VCaP (cell line): ENCODE measurements around the gene AGPAT1.
"Not testable (repeated sequence)": the region's sequence is repeated elsewhere in the genome, so short reads cannot be mapped to it uniquely, and the experiment has no call there.

ENCODE experiments used
- H3K27ac ChIP-seq: fragments of 450-650 bp; 2 replicates; pipeline ENCODE4 v1.5.1; 2017
- CTCF ChIP-seq: fragments of 450-650 bp; conservative IDR thresholded peaks from 2 replicates; pipeline ENCODE4 v1.5.1; 2017; ENCODE audit warnings: mild to moderate bottlenecking, moderate library complexity

AGPAT1 gene

GRCh38 chr6:32149932-32150870 lies 25.7 kb downstream of the AGPAT1 start:
- TF ChIP-seq CTCF = no peak
- H3K27ac ChIP-seq = no peak overlapping the region

- TF ChIP-seq CTCF = no peak
- no peak overlapping the region for H3K27ac ChIP-seq
These were observed 26.7 kb downstream of the AGPAT1 start for GRCh38 chr6:32149092-32149755.

- no peak for TF ChIP-seq CTCF
These were observed 27.4 kb downstream of the AGPAT1 start for GRCh38 chr6:32148289-32149091.

GRCh38 chr6:32147401-32148132 lies 28.3 kb downstream of the AGPAT1 start:
- no peak for TF ChIP-seq CTCF
- no peak overlapping the region for H3K27ac ChIP-seq

More at GRCh38 chr6:32148289-32149091, 27.4 kb downstream of the AGPAT1 start:
- H3K27ac ChIP-seq = no peak overlapping the region

- H3K27ac ChIP-seq = no peak overlapping the region
- no peak for TF ChIP-seq CTCF
These were observed 29.2 kb downstream of the AGPAT1 start for GRCh38 chr6:32146687-32147086.

- no peak for TF ChIP-seq CTCF
These were observed 29.6 kb downstream of the AGPAT1 start for GRCh38 chr6:32146287-32146686.

GRCh38 chr6:32144238-32144637 lies 31.6 kb downstream of the AGPAT1 start:
- H3K27ac ChIP-seq = not testable (repeated sequence)

More at GRCh38 chr6:32146287-32146686, 29.6 kb downstream of the AGPAT1 start:
- H3K27ac ChIP-seq = no peak overlapping the region
